ENCODE results near the gene ANAPC2.

The ANAPC2 gene

GRCh38 chr9:137192859-137193258 is 4.5 kb upstream of the ANAPC2 start:
- DNase-seq (ENCODE audit: low read depth): no peak

DNA sequence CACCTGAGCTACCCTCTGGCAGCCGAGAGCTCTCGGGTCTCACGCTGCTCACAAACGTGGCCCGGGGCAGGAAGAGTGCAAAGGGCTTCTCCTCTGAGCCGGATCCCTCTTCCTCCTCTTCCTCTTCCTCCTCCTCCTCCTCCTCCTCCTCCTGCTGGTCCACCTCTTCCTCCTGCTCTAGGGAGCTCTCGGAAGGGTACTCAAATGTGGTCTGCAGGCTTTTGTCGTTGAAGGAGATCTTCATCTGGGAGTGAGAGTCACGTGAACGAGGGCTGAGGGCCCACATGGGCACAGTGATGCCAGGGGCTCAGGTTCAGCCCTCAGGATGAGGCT is 4.1 kb upstream of the ANAPC2 start:
- DNase-seq (ENCODE audit: low read depth): no peak

DNA sequence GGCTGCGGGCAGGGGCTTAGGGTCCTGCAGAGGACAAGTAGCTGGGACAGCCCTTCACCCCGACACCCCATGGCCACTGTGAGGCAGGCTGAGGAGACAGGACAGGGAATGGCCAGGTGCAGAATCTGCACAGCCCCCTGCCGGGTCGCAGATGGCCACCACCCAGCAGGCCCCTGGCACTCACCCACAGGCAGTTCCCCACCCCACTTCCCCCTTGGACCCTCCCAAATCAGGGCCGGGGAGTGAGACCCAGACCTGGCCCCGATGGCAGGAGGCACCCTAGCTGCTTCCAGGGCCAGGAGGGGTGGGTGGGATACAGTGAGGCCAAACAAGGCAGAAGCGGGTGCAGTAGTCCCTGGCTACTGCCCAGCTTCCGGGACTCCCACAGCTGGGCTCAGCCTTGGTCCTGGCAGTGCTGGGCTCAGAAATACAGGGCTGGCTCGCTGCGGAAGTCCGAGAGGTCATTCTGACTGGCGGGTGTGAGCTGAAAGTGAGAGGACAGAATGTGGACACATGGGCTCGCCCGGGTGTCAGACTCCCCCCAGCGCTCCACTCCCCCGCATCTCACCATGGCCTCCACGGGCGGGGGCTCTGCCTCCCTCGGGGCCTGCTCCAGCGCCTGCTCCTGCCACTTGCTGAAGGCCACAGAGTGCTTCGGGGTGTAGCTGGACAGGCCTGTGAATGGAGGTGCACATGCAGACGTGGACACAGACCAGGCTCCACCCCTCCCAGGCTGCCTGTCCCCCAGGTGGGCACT is 3.5 kb upstream of the ANAPC2 start:
- no peak for DNase-seq (ENCODE audit: low read depth)

- DNase-seq (ENCODE audit: low read depth): no peak
These were observed 2.9 kb upstream of the ANAPC2 start for GRCh38 chr9:137191245-137191644.

- no peak for DNase-seq (ENCODE audit: low read depth)
These were observed 2.0 kb upstream of the ANAPC2 start for GRCh38 chr9:137190315-137190856.

DNA sequence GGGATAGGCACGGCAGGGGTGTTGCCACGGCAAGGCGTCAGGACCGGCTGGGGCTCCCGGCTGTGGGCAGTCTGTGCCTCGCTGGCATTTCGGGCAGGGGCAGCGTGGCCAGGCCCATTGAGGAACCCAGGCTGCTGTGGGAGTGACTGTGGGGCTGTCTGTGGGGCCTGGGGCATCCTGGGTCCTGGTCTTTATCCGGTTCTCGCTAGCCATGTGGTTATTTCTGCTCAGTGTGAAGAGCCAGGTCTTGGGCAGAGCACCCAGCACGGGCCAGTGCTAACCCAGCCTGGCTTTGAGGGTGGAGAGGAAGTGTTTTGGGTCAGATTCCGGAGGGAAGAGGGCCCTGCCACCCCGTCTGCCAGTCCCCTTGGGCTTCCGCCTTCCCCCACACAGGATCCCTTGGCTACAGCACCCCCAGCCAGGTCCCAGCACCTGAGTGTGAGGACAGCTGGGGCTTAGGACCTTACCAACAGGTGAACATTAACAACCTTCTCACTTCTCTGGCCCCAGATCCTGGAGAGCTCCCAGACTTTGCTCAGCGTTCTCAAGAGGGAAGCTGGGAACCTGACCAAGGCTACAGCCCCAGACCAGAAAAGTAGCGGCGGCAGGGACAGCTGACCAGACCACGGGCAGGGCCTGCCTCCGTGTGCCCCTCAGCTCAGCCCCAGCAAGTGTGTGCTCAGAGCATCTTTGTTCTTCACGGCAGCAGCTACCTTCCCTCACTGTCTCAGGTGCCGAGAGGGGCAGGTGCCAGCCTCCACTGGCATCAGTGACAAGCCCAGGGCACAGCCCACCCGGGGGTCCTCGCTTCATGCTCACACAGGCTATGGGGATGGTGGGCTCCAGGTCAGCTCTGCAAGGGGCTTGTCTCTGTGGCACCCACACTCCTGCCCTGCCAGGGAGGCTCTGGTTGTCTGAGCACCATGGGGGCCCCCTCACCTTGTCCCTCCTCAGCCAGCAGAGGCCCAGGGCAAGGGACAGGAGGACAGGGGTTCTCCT is 1.2 kb upstream of the ANAPC2 start:
- DNase-seq (ENCODE audit: low read depth): no peak

DNA sequence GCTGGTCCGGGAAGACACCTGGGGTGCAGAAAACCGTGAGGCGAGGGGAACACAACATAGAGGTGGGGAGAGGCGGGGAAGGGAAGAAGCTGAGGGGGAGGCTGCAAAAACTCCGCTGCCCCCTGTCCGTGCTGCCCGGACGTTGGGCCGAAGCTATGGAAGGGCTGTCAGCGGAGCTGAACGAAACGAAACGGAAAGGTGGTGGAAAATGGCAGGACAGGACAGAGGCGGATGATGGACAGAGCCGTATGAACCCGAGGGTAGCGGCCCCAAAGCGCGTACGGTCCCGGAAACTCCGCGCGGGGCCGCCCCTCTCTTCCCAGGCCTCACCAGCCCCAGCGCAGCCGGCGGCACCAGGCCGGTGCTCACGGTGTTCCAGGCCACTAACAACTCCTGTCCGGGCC is 272 bp downstream of the ANAPC2 start:
- DNase-seq (ENCODE audit: low read depth): no peak

- DNase-seq (ENCODE audit: low read depth): no peak
These were observed 974 bp downstream of the ANAPC2 start for GRCh38 chr9:137187386-137187785.

DNA sequence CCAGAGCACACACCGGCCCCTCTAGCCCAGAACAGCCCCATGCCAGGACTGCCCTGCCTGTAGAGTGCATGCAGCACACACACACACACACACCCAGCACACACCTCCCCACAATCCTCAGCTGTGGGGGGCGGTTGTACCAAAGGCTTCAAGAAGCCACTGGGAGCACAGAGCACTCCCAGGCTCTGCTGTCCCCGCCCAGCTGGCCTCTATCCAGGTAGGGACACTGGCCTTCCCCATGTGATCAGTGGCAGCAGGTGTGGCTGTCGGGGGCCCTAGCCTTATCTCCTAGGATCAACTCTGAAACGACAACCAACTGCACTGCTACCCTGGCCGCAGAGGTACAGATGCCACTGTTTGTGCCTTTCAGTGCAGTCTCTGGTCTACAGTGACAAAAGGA is 2.0 kb downstream of the ANAPC2 start:
- no peak for DNase-seq (ENCODE audit: low read depth)

- no peak for DNase-seq (ENCODE audit: low read depth)
These were observed 2.4 kb downstream of the ANAPC2 start for GRCh38 chr9:137185921-137186320.

- DNase-seq (ENCODE audit: low read depth): no peak
These were observed 3.3 kb downstream of the ANAPC2 start for GRCh38 chr9:137184881-137185660.

DNA sequence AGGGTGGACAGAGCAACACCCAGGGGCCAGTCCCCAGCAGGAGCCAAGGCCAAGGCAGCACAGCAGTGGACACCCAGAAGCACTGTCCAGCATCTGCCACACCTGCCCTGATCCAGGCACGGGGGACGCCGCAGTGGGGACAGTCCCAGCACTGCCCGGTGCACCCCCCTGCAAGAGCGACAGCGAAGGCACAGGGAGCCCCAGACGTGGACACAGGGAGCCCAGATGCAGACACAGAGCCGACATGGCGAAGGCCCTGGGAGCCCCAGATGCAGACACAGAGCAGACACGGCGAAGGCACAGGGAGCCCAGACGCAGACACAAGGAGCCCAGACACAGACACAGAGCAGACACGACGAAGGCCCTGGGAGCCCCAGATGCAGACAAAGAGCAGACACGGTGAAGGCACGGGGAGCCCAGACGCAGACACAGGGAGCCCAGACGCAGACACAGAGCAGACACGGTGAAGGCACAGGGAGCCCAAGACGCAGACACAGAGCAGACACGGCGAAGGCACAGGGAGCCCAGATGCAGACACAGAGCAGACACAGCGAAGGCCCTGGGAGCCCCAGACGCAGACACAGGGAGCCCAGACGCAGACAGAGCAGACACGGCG is 4.3 kb downstream of the ANAPC2 start:
- DNase-seq (ENCODE audit: low read depth): no peak

GRCh38 chr9:137182836-137183235 is 5.5 kb downstream of the ANAPC2 start:
- DNase-seq (ENCODE audit: low read depth): no peak

- DNase-seq (ENCODE audit: low read depth): no peak
These were observed 6.7 kb downstream of the ANAPC2 start for GRCh38 chr9:137181680-137182079.

DNA sequence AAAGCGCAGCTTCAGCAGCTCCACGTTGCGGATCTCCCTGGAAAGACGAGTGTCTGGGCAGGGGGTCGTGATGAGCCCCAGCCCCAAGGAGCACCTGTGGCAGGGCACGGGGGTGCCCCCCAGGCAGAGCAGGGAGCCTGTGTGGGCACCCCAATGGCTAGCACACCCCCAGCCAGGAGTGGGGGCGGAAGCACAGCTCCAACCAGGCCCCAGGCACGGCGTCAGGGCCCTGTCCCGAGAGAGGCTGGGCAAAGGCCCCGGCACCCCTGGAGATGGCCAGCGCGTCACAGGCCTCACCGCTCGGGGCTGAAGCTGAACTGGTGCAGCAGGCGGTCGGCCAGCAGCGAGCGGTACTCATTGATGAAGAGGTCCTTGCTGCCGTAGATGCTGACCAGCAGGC is 7.9 kb downstream of the ANAPC2 start:
- no peak for DNase-seq (ENCODE audit: low read depth)

DNA sequence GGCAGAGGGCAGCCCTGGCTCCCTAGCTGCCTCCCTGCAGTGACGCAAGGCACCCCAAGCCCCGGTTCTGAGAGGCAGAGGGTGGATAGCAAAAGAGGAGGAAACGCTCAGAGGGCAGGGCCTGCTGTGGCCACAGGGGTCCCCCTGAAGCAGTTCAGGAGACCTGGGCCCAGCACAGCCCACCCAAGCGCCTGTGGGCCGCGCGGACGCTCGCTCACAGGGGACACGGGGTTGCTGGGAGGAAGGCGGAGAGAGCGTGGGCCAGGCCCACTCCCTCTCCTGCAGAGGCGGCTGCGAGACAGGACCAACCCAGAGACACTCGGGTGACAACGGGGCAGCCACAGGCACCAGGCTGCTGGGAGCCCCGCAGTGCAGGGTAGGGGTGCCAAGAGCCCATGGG is 8.6 kb downstream of the ANAPC2 start:
- no peak for DNase-seq (ENCODE audit: low read depth)

GRCh38 chr9:137178939-137179630 is 9.3 kb downstream of the ANAPC2 start:
- no peak for DNase-seq (ENCODE audit: low read depth)

GRCh38 chr9:137178201-137178938 is 10.0 kb downstream of the ANAPC2 start:
- no peak for DNase-seq (ENCODE audit: low read depth)

- no peak for DNase-seq (ENCODE audit: low read depth)
These were observed 11.8 kb downstream of the ANAPC2 start for GRCh38 chr9:137176302-137177182.
